Gastrocnemius medialis (tissue), 4 donors: ENCODE results near the gene MRPL45. TPM values are rescaled to one million over a fixed set of nuclear protein-coding genes. Genes with fewer than 3 reads are reported as not detected.

Source experiments
- ATAC-seq, 2 donors: fragments of 150-250 bp; one replicate each; pipeline ENCODE4 v1.9.1; 2016
- DNase-seq, 2 donors: peaks; one replicate each; pipeline ENCODE4 v3.0.0-alpha.2; 2019
- H3K27ac ChIP-seq, 4 donors: fragments of 200-600 bp; sonication (generic); 1 replicate in 1 of 4; 2 replicates in 3 of 4; pipeline ENCODE4 v1.5.1; 2016 to 2018; ENCODE audit warnings: mild to moderate bottlenecking in 2 of 4, moderate library complexity in 1 of 4
- H3K27me3 ChIP-seq, 3 donors: fragments of 200-600 bp; sonication (generic) in 2 of 3; 1 replicate in 1 of 3; 2 replicates in 2 of 3; pipeline versions ENCODE4 v1.5.1 to v1.6.0; 2016 to 2019; ENCODE audit warnings: mild to moderate bottlenecking in 1 of 3, moderate library complexity in 1 of 3
- H3K36me3 ChIP-seq, 2 donors: fragments of 200-600 bp; sonication (generic) in 1 of 2; one replicate each; pipeline ENCODE4 v1.5.1; 2017 to 2018
- H3K4me1 ChIP-seq, 2 donors: fragments of 200-600 bp; sonication (generic) in 1 of 2; one replicate each; pipeline ENCODE4 v1.5.1; 2016 to 2017; ENCODE audit warnings: mild to moderate bottlenecking in 2 of 2
- H3K4me3 ChIP-seq, 4 donors: fragments of 200-600 bp; sonication (generic) in 3 of 4; 1 replicate in 1 of 4; 2 replicates in 3 of 4; pipeline ENCODE4 v1.5.1; 2016 to 2019; ENCODE audit warnings: mild to moderate bottlenecking in 2 of 4
- H3K9me3 ChIP-seq, 3 donors: fragments of 200-600 bp; sonication (generic) in 2 of 3; 1 replicate in 1 of 3; 2 replicates in 2 of 3; pipeline ENCODE4 v1.5.1; 2016 to 2019
- POLR2A ChIP-seq, 2 donors: fragments of 450-650 bp; IDR thresholded peaks; one replicate each; pipeline ENCODE4 v1.6.1; 2017; ENCODE audit warnings: antibody characterized with exemption in 2 of 2, mild to moderate bottlenecking in 2 of 2, moderate library complexity in 2 of 2
- in situ Hi-C, 4 donors: fragments of 200-750 bp; cut with MboI; loops; one replicate each; pipeline versions ENCODE4 v1.15.0 to v1.8.0; 2017; ENCODE audit warnings: low sequenced_read_pairs in 4 of 4
- intact Hi-C: fragments of 100-400 bp; cut with DNase I; formaldehyde crosslinking; loops from one replicate; pipeline ENCODE4 v1.15.1; 2023; ENCODE audit warnings: low total_unique reads
- total RNA-seq, 4 donors: library from RNA; depleted of rRNA; stranded (reverse); fragments of >200 nt; gene quantifications; one replicate each; pipeline versions ENCODE4 v1.1.0 to v1.2.3, GENCODE V29; 2016
- TF ChIP-seq, protein P1 (sequence below), 5 experiments: fragments of 450-650 bp in 3 of 5; fragments of 200-600 bp in 2 of 5; sonication (generic) in 2 of 5; IDR thresholded peaks in 4 of 5; conservative IDR thresholded peaks in 1 of 5; 1 replicate in 4 of 5; 2 replicates in 1 of 5; pipeline ENCODE4 v1.5.1; 2016 to 2019; ENCODE audit warnings: antibody characterized with exemption in 5 of 5, mild to moderate bottlenecking in 3 of 5, moderate library complexity in 3 of 5

Gene MRPL45
- total RNA-seq, 4 donors from 2014 or later: 48.3 to 64.6 (median 51.2) TPM

DNA sequence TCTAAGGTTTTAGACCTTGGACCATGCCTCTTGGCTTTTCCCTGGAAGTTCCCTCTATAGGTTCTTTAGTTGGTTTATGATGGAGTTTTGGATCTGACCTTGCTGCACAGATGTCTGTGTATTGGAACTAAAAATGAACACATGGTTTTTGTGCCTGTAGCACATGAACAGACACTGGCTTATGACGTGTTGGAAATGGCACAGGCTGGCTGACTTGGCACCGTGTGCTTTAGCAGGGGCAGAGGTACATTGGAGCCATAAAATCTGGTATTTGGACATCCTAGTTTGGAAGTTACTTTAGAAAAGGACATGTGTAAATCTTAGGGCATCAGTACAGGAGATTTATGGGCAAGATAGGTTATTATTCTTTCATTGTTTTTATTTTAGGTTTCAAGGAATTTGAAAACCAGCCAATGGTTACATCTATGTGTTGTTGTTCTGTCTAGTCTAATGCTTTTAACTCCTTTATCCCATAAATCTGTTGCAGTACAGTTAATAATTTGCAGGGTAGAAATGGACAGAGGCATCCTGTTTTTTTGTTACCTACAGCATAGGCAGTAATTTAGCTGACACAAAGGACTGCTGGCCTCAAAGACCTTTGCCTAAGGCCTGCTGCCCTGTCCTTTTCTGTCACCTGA, 60.6 kb downstream of the MRPL45 start:
- Histone ChIP-seq H3K4me1 (peaks cover 73 to 84% of the 10 kb centered on the region in 2 donors), H3K9me3 (no peaks in the 10 kb centered on the region), H3K27ac (peak overlapping the region; percentile 28 to 42 (median 40)), H3K36me3 (no peaks in the 10 kb centered on the region), H3K27me3 (no peaks in the 10 kb centered on the region), H3K4me3 (no peak overlapping the region)
- in situ Hi-C loops: no loop called here
- intact Hi-C loops: no loop called here
- no peak for DNase-seq
- ATAC-seq: no peak
- no peak for TF ChIP-seq POLR2A (IDR thresholded peaks at IDR 0.05)
- TF ChIP-seq, protein P1, sequence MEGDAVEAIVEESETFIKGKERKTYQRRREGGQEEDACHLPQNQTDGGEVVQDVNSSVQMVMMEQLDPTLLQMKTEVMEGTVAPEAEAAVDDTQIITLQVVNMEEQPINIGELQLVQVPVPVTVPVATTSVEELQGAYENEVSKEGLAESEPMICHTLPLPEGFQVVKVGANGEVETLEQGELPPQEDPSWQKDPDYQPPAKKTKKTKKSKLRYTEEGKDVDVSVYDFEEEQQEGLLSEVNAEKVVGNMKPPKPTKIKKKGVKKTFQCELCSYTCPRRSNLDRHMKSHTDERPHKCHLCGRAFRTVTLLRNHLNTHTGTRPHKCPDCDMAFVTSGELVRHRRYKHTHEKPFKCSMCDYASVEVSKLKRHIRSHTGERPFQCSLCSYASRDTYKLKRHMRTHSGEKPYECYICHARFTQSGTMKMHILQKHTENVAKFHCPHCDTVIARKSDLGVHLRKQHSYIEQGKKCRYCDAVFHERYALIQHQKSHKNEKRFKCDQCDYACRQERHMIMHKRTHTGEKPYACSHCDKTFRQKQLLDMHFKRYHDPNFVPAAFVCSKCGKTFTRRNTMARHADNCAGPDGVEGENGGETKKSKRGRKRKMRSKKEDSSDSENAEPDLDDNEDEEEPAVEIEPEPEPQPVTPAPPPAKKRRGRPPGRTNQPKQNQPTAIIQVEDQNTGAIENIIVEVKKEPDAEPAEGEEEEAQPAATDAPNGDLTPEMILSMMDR (IDR thresholded peaks at IDR 0.05 in 4 of 5, conservative IDR thresholded peaks at IDR 0.05 in 1 of 5): no peak

DNA sequence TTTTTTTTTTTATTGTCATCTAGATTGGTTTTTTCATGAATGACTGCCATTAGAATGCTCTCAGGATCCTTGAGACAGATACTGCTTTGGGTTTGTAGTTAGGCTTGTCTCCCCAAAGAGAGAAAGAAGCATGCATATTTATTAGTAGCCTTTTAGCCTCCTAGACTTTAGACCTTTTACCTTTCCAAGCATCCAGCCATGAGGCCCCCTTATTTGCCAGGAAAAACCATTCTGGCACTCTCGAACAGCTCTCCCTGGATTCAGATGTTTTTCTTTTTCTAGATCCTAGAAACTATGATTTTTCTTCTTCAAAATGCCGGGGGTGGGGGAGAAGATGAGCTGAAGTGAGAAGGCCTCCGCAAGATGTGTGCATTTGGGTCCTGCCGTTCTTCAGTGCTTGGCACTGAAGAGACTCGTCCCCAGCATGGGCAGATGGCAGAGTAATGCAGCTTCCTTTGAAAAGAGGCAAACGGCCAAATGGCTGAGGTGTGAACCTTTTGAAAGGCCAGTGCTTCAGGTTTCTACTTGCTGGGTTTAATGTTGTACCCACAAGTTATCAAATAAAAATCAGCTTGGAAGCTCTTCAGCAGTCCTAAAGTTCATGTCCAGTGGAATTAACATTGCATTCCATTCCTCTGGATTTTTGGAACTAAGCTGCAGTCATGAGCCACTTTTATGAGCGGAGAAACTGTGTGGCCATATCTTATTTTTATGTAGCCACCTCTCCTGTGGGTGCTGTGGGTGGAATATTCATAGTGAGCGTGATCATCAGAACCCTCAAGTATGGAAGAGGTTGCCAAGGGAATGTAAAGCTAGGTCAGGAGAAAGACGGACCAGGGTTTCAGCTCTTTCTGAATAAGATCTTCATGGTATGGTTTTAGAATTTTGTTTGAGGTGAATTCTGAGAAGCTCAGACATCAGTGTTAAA, 61.9 kb downstream of the MRPL45 start:
- peaks cover 65 to 72% of the 10 kb centered on the region in 2 donors for H3K4me1 ChIP-seq
- H3K36me3 ChIP-seq: no peaks in the 10 kb centered on the region
- TF ChIP-seq, protein P1 (IDR thresholded peaks at IDR 0.05 in 4 of 5, conservative IDR thresholded peaks at IDR 0.05 in 1 of 5): no peak
- no peak for TF ChIP-seq POLR2A (IDR thresholded peaks at IDR 0.05)
- in situ Hi-C loops: no loop called here
- ATAC-seq (peak in 1 of 2 donors; percentile 67), DNase-seq (no peak)
- no peaks in the 10 kb centered on the region for H3K9me3 ChIP-seq
- intact Hi-C loops: no loop called here
- H3K4me3 ChIP-seq: no peak overlapping the region
- H3K27ac ChIP-seq: peak overlapping the region; percentile 22 to 66 (median 44)
- H3K27me3 ChIP-seq: no peaks in the 10 kb centered on the region

DNA sequence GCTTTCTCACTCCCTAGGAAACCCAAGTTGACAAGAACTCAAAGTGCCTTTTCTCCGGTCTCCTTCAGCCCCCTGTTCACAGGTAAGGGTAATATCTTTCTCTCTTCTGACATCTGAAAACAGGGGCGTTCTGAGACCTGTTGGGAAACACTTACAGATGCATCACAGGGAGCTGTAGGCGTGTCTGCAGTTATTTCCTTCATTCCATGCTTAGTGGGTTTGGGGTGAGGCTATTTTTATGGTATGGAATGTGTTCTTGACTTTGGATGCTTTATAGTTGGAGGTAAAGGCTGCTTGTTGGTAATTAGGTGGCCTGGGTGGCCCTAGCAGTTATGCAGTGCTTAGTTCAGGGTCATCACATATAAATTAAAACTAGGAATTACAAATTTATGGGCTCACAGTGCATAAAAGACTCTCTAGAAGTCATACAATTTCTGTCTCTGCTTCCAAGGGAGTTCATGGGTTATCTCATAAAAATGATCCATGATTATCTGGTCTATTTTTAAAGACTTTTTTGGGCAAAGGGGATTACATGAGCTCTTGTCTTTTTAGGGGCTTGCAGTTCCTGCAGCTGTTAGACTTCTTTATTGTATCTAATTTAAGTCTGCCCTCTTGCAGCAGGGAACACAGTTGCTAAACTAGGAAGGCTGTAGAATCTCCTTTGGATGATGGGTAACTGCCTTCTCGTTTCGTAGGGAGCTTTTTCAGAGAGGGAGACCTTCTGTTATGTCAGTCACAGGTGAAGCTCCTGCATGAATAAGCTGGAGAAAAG, 64.9 kb downstream of the MRPL45 start:
- intact Hi-C loops (no loop called here), in situ Hi-C loops (no loop called here)
- ATAC-seq: no peak
- Histone ChIP-seq H3K36me3 (peaks cover 0 to 13% of the 10 kb centered on the region in 2 donors), H3K27ac (no peak overlapping the region), H3K9me3 (no peaks in the 10 kb centered on the region), H3K4me1 (peaks cover 38 to 41% of the 10 kb centered on the region in 2 donors), H3K27me3 (no peaks in the 10 kb centered on the region), H3K4me3 (no peak overlapping the region)
- DNase-seq: no peak
- TF ChIP-seq, protein P1 (IDR thresholded peaks at IDR 0.05 in 4 of 5, conservative IDR thresholded peaks at IDR 0.05 in 1 of 5): no peak
- TF ChIP-seq POLR2A (IDR thresholded peaks at IDR 0.05): no peak

DNA sequence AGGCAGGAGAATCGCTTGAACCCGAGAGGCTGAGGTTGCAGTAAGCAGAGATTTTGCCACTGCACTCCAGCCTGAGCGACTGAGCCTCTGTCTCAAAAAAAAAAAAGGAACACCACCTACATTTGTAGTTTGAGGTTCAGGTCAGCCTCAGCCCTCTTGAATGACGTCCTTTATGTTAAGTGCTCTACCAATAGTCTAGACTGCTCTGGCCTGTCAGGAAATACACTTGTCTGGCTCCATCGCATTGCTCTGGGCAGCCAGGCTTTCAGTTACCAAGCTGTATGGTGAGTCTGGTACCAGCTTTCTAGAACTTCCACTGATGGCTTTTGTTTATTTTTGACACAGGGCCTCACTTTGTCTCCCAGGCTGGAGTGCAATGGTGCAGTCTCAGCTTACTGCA, 66.0 kb downstream of the MRPL45 start:
- peaks cover 26 to 31% of the 10 kb centered on the region in 2 donors for H3K4me1 ChIP-seq
- in situ Hi-C loops: no loop called here
- ATAC-seq: no peak
- H3K36me3 ChIP-seq: peaks cover 0 to 24% of the 10 kb centered on the region in 2 donors
- DNase-seq: no peak
- no peaks in the 10 kb centered on the region for H3K27me3 ChIP-seq
- TF ChIP-seq, protein P1 (IDR thresholded peaks at IDR 0.05 in 4 of 5, conservative IDR thresholded peaks at IDR 0.05 in 1 of 5): no peak
- TF ChIP-seq POLR2A (IDR thresholded peaks at IDR 0.05): no peak
- no peak overlapping the region for H3K27ac ChIP-seq
- no peak overlapping the region for H3K4me3 ChIP-seq
- intact Hi-C loops: no loop called here
- no peaks in the 10 kb centered on the region for H3K9me3 ChIP-seq
